DMS 273 (cell line): ENCODE measurements around the gene ADGRG6.
A peak's percentile ranks its signal among the peaks of the same experiment; 100 is the strongest.
"Not testable (repeated sequence)": the region's sequence is repeated elsewhere in the genome, so short reads cannot be mapped to it uniquely, and the experiment has no call there.

Source experiments
- DNase-seq: peaks from one replicate; lab custom pipeline; 2025; ENCODE audit not compliant: unreplicated experiment; lab: John Stamatoyannopoulos, UW

Gene ADGRG6

DNA sequence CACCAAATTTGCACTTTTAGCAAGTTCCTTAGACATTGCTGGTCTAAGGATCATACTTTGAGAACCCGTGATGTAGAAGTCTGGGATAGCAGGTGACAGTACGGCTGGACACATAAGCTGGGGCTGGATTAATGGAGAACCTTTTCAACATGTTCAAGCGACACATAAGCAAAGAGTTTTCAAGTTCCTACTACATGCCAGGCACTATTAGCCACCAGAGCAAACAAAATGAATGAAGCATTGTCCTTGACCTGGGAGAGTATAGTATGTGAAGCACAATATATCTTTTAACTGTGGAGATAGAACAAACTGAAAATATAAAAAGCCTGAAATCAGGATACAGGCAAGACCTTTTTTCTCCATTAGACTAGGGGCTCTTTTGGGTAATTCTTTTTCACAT, 102.9 kb downstream of the ADGRG6 start:
- no peak for DNase-seq

DNA sequence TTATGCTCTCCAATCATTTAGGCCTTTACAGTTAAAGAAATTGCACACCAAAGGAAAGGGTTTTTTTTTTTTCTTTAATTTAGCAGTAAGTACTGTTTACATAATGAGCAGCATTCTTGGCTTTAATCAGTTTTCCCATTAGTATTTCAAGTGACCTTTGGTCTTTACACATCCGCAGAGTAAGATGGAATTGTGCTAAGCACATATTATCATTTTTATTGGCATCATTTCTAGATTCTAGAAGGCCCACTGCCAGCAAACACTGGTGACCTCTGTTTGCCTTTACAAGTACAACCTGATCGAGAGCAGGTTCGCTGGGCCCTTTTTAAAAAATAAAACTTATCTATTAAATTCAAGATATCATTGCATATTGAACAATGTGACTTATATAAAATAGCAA, 104.3 kb downstream of the ADGRG6 start:
- DNase-seq = no peak

- no peak for DNase-seq
These were observed 106.0 kb downstream of the ADGRG6 start for GRCh38 chr6:142407685-142408273.

GRCh38 chr6:142408409-142408808, 106.6 kb downstream of the ADGRG6 start:
- peak; percentile 2 for DNase-seq

DNA sequence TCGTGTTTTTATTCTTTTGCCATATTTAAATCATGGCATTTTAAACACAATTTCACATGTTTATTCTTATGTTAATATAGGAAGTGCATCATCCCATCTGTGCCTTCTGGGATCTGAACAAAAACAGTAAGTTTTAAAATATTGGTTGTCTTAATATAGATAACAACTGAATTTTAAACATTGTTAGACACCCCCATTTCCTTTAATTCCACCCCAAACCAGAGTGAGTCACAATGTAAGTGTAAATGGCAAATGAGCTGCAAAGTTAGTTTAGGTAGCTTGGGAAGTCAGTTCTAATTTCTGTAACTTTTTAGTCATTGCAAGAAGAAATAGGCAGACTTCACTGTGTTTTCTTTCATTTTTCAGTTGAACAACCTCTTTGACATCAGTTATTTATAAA, 108.0 kb downstream of the ADGRG6 start:
- no peak for DNase-seq

GRCh38 chr6:142411145-142411544, 109.3 kb downstream of the ADGRG6 start:
- no peak for DNase-seq

DNA sequence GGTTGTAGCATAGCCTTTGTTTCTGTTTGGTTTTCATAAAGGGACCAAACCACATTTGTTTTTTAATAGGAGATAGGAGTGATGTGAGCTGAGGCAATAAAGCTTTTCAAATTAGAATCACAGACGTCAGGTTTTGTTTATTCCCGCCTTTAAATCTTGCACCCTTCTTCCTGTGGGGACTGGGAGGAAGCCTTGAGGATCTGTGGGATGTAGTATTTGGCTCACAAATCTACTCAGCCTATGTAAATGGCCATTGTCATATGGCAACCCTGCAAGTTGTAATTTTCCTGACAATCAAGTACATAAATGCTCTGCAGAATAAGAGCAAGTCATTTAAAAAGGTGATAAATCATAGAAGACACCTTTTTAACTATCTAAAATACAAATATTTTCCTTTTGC, 110.4 kb downstream of the ADGRG6 start:
- no peak for DNase-seq

GRCh38 chr6:142412658-142413057, 110.9 kb downstream of the ADGRG6 start:
- DNase-seq = no peak

- no peak for DNase-seq
These were observed 111.3 kb downstream of the ADGRG6 start for GRCh38 chr6:142413111-142413510.

DNA sequence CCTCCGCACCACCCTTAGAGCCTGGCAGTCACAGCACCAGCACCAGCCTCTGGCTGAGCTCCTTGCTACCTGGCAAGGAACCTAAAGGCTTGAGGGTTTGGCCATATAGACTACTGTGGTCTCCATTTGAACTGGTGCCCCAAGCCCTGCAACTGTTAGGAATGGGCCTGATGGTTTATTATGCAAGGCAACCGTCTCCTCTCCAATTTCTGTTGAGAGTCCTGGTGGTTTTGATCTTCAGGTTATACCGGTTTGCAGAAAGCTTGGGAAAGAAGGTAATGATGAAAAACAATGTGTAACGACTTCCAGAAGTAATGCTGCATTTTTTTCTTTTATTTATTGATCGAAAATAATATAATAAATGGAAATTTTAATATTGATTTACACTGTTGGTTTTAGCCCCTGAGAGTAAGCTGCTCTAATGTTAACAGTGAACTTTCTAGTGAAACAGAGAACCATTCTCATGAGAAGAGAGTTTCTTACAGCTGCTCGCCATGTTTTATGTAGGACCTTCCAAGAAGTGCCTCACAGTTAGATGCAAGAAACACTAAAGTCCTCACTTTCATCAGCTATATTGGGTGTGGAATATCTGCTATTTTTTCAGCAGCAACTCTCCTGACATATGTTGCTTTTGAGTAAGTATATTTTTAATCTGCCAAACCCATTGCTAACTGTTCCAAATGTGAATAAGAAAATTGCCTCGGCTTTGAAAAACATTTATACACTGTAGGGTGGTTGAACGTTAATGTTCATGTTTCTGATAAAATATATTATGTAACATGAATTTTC, 112.8 kb downstream of the ADGRG6 start:
- DNase-seq = no peak

DNA sequence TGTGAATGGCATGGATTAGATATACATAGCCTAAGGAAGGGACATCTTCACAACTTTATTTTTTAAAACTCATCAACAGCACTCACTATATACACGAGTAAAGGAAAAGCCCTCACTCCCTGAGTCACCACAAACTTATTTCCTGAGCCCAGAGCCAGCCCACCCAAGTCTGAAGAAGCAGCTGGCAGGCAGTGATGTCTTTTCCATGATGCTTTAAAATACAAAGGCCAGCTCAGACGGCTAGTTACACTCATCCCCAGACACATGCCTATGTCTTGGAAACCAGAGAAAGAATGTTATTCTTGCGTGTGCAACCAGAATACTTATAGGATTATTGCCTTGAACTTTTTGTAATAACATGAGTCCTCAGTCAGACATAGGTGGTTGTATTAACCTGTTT, 114.4 kb downstream of the ADGRG6 start:
- DNase-seq = no peak

DNA sequence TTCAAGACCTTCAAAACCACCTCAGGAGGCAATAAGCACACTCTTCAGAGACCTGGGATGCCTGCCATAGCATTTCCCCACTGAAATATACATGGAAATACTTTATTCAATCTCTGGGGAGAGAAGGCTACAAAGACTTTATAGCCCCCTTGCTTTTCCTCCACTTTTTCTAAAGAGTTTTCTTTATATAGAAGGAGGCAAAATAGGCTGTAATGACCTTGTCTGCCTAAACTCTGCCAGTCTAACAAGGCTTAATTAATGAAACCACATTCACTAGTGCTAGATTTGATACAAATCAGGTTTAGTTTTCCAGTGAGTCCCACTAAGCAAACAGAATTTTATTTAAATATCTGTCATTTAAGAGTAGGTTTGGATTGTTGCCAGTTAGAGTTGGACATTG, 114.9 kb downstream of the ADGRG6 start:
- DNase-seq = no peak

GRCh38 chr6:142417331-142417750, 115.5 kb downstream of the ADGRG6 start:
- no peak for DNase-seq

DNA sequence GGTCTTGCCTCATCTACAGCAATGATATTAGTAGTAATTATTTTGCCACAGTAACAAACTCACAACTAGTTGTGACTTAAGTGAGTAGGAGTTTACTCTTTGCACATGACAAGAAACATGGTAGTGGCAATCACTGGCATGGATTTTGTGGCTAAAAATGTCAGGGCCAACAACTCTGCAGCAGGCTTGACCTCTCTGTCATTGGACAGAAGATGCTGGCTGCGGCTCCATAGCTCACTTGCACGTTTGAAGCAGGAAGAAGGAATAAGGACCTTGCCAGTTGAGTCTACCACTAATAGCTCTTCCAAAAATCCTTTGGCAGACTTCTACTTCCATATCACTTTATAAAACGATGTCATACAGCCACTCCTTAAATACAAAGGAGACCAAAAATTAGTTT, 117.3 kb downstream of the ADGRG6 start:
- DNase-seq = no peak

DNA sequence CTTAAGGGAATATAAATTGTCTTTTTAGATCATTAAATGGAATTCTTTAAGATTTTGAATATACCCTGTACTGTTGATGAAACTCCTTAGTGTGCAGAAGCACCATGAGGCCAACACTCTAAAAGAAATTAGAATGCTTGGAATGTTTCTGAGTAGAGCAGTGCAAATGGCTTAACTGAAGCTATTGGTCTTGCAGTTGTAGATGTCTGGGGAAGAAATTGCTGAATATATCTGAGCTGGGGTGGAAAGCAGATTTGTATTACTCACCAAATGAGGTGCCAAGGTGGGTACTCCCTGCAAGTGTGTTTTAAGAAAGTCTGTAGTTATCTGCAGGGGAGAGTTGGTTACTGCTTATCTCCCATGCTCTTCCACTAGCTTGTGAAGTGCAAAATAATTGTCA, 119.0 kb downstream of the ADGRG6 start:
- DNase-seq = no peak

GRCh38 chr6:142421285-142422117, 119.7 kb downstream of the ADGRG6 start:
- no peak for DNase-seq

- not testable (repeated sequence) for DNase-seq
These were observed 124.8 kb downstream of the ADGRG6 start for GRCh38 chr6:142426444-142427132.

GRCh38 chr6:142428468-142428867, 126.7 kb downstream of the ADGRG6 start:
- DNase-seq = not testable (repeated sequence)

- DNase-seq = no peak
These were observed 127.4 kb downstream of the ADGRG6 start for GRCh38 chr6:142429195-142429594.

GRCh38 chr6:142433419-142433818, 131.6 kb downstream of the ADGRG6 start:
- no peak for DNase-seq

GRCh38 chr6:142438898-142439297, 137.1 kb downstream of the ADGRG6 start:
- no peak for DNase-seq
